PC-9 (cell line): ENCODE measurements around the gene ARL2BP. TPM values are rescaled to one million over a fixed set of nuclear protein-coding genes. Genes with fewer than 3 reads are reported as not detected.

ENCODE experiments used
- BruUV-seq: library from RNA; stranded (reverse); fragments of 400-500 nt; replicated peaks from 2 replicates; lab custom pipeline; 2021; lab: Mats Ljungman, UMichigan
- CTCF ChIA-PET: fragments of 300-600 bp; sonication (Branson Sonifier 250); formaldehyde crosslinking; loops from one replicate; lab custom pipeline; 2022; ENCODE audit warnings: antibody characterized with exemption; lab: Charles Lee
- POLR2A ChIA-PET: fragments of 300-600 bp; sonication (Branson Sonifier 250); formaldehyde crosslinking; loops from one replicate; lab custom pipeline; 2022; ENCODE audit warnings: antibody characterized with exemption; ENCODE audit not compliant: unreplicated experiment; lab: Charles Lee
- DNase-seq, 2 experiments: peaks; one replicate each; pipeline versions ENCODE4 v3.0.0 to v3.0.0-alpha.2; 2015 to 2022; ENCODE audit warnings: mixed read lengths in 1 of 2
- H2AFZ ChIP-seq: fragments of 200-600 bp; sonication (generic); 2 replicates; pipeline ENCODE4 v1.8.1; 2017; ENCODE audit warnings: antibody characterized with exemption
- H3F3A ChIP-seq: fragments of 200-600 bp; sonication (generic); 2 replicates; pipeline ENCODE4 v1.8.1; 2017; ENCODE audit warnings: antibody characterized with exemption, mild to moderate bottlenecking, low read depth; ENCODE audit not compliant: insufficient read depth
- H3K27ac ChIP-seq: fragments of 200-600 bp; sonication (generic); 2 replicates; pipeline ENCODE4 v1.6.1; 2016; ENCODE audit warnings: mixed run types
- H3K27me3 ChIP-seq: fragments of 200-600 bp; sonication (generic); 2 replicates; pipeline ENCODE4 v1.6.1; 2016; ENCODE audit warnings: low read depth, mixed run types; ENCODE audit not compliant: insufficient read depth
- H3K36me3 ChIP-seq: fragments of 200-600 bp; sonication (generic); 2 replicates; pipeline ENCODE4 v1.6.1; 2016; ENCODE audit warnings: low read depth, mixed run types
- H3K4me1 ChIP-seq: fragments of 200-600 bp; sonication (generic); replicated peaks from 2 replicates; pipeline ENCODE4 v1.6.1; 2016; ENCODE audit warnings: mixed run types; ENCODE audit not compliant: insufficient read depth
- H3K4me2 ChIP-seq: fragments of 200-600 bp; sonication (generic); 2 replicates; pipeline ENCODE4 v1.6.1; 2017; ENCODE audit warnings: mixed run types
- H3K4me3 ChIP-seq: fragments of 200-600 bp; sonication (generic); 2 replicates; pipeline ENCODE4 v1.6.1; 2016; ENCODE audit warnings: mixed run types
- H3K79me2 ChIP-seq: fragments of 200-600 bp; sonication (generic); 2 replicates; pipeline ENCODE4 v1.6.1; 2017; ENCODE audit warnings: low read depth, mixed run types
- H3K9me2 ChIP-seq: fragments of 200-600 bp; sonication (generic); 2 replicates; pipeline ENCODE4 v1.8.1; 2017; ENCODE audit warnings: mild to moderate bottlenecking; ENCODE audit not compliant: insufficient read depth
- H3K9me3 ChIP-seq: fragments of 200-600 bp; sonication (generic); 2 replicates; pipeline ENCODE4 v1.8.1; 2016; ENCODE audit warnings: low read depth; ENCODE audit not compliant: insufficient read depth
- H4K20me1 ChIP-seq: fragments of 200-600 bp; sonication (generic); 2 replicates; pipeline ENCODE4 v1.8.1; 2017; ENCODE audit not compliant: insufficient read depth
- CTCF ChIP-seq: fragments of 200-600 bp; sonication (generic); conservative IDR thresholded peaks from 2 replicates; pipeline ENCODE4 v1.6.1; 2017; ENCODE audit warnings: mixed run types, antibody characterized with exemption, mild to moderate bottlenecking, moderate library complexity
- EZH2 ChIP-seq: fragments of 200-600 bp; sonication (generic); IDR thresholded peaks from 2 replicates; pipeline ENCODE4 v1.8.0; 2017; ENCODE audit warnings: antibody characterized with exemption, low read depth
- intact Hi-C: fragments of 100-400 bp; cut with micrococcal nuclease; formaldehyde crosslinking; loops from one replicate; pipeline ENCODE4 v1.10.0; 2022; ENCODE audit not compliant: unreplicated experiment
- total RNA-seq: library from RNA; stranded (reverse); gene quantifications from 2 replicates; pipeline ENCODE4 v1.2.3, GENCODE V29; 2021

ARL2BP gene
- total RNA-seq, 1 experiment from 2014 or later = 23.6 TPM

GRCh38 chr16:57216968-57217367 lies 28.1 kb upstream of the ARL2BP start:
- intact Hi-C loops = no loop called here
- Histone ChIP-seq H3K27me3 (no peaks in the 10 kb centered on the region), H3K27ac (no peak overlapping the region), H3K36me3 (peaks cover 72% of the 10 kb centered on the region), H3K9me3 (peaks cover 34% of the 10 kb centered on the region), H4K20me1 (no peaks in the 10 kb centered on the region), H3K4me2 (no peak overlapping the region), H3K79me2 (no peaks in the 10 kb centered on the region), H3K9me2 (no peaks in the 10 kb centered on the region), H2AFZ (no peak overlapping the region), H3K4me1 (no peaks in the 10 kb centered on the region), H3K4me3 (no peak overlapping the region), H3F3A (no peaks in the 10 kb centered on the region)
- ChIA-PET CTCF (no interaction called here), POLR2A (no interaction called here)
- no peak for DNase-seq
- TF ChIP-seq CTCF (no peak), EZH2 (no peak)
- no TSS peak for BruUV-seq

DNA sequence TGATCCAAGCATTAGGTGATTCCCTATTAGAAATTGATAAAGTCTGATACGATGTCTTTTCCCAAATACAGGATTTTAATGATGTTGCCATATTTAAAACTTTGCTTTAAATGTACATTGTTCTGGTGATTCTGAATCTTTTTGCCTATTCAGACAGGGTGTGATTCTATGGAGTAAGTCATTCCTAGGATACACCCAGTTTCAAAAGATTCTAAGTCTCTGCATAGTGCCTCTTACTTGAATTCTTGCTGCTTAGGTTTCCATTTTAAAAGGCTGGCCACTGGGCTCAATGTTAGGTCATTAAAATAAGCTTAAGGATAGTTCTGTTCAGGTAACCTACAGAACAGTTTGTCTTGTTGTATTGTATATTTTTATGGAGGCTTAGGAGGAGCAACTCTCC lies 22.0 kb upstream of the ARL2BP start:
- POLR2A ChIA-PET = no interaction called here

DNA sequence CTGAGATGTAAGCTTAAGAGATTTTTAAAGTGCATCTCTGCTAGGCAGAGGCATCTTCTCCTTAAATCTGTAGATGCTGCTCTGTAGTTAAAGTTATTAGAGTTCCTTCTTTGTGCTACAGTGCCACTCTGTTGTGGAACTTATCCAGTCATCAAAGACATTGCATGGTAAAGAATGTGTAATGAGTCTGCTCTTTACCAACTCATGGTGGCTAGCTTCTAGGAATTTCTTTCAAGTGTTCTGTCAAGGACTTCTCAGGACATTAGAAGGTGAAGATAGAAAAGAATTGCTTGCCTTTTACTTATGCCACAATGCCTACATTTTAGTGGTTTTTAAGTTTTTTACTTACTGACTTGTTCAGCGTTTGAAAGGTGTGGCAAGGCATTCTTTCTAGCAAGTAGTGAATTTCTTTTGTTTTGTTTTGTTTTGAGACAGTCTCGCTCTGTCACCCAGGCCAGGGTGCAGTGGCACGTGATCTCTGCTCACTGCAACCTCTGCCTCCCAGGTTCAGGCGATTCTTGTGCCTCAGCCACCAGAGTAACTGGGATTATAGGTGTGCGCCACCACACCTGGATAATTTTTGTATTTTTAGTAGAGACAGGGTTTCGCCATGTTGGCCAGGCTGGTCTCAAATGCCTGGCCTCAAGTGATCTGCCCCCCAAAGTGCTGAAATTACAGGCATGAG lies 20.3 kb upstream of the ARL2BP start:
- Histone ChIP-seq H3F3A (0 out of 2 replicates have a peak, but pooled peaks cover 4% of the 10 kb centered on the region), H4K20me1 (no peaks in the 10 kb centered on the region), H3K27ac (no peak overlapping the region), H3K79me2 (no peaks in the 10 kb centered on the region), H2AFZ (no peak overlapping the region), H3K9me2 (no peaks in the 10 kb centered on the region), H3K4me2 (no peak overlapping the region), H3K4me3 (no peak overlapping the region), H3K9me3 (peaks cover 4% of the 10 kb centered on the region; the same call in 1 of the 2 replicates), H3K4me1 (no peaks in the 10 kb centered on the region), H3K36me3 (peaks cover 45% of the 10 kb centered on the region), H3K27me3 (no peaks in the 10 kb centered on the region)
- CTCF ChIA-PET = no interaction called here
- TF ChIP-seq EZH2 = no peak
- TF ChIP-seq CTCF = no peak
- BruUV-seq = no TSS peak
- POLR2A ChIA-PET = no interaction called here
- intact Hi-C loops = no loop called here
- no peak for DNase-seq

More for the DNA sequence above, 22.0 kb upstream of the ARL2BP start:
- peaks cover 12% of the 10 kb centered on the region for H3K9me3 ChIP-seq
- H4K20me1 ChIP-seq = no peaks in the 10 kb centered on the region
- no peak overlapping the region for H3K27ac ChIP-seq
- H2AFZ ChIP-seq = no peak overlapping the region
- no peaks in the 10 kb centered on the region for H3K9me2 ChIP-seq
- H3K79me2 ChIP-seq = no peaks in the 10 kb centered on the region
- H3K36me3 ChIP-seq = peaks cover 51% of the 10 kb centered on the region
- no peak overlapping the region for H3K4me2 ChIP-seq
- TF ChIP-seq CTCF = no peak
- no peak overlapping the region for H3K4me3 ChIP-seq
- intact Hi-C loops = no loop called here
- H3K27me3 ChIP-seq = no peaks in the 10 kb centered on the region
- BruUV-seq = no TSS peak
- H3K4me1 ChIP-seq = no peaks in the 10 kb centered on the region
- CTCF ChIA-PET = no interaction called here
- DNase-seq = no peak
- H3F3A ChIP-seq = 0 out of 2 replicates have a peak, but pooled peaks cover 4% of the 10 kb centered on the region
